CD4-positive, alpha-beta T cell (primary cell): ENCODE results near the gene ORMDL2. TPM values are rescaled to one million over a fixed set of nuclear protein-coding genes. Genes with fewer than 3 reads are reported as not detected.
A peak's percentile ranks its signal among the peaks of the same experiment; 100 is the strongest.

ENCODE experiments used
- ATAC-seq: fragments of 200-7000 bp; cut with Tn5 transposase; one replicate; pipeline ENCODE4 v1.10.0; 2022; ENCODE audit warnings: mild to moderate bottlenecking; ENCODE audit not compliant: poor library complexity
- CTCF ChIA-PET: fragments of 350-600 bp; sonication (Branson Sonifier 250); formaldehyde crosslinking; loops from one replicate; lab custom pipeline; 2021; ENCODE audit warnings: antibody characterized with exemption, inconsistent platforms; lab: Charles Lee
- POLR2A ChIA-PET: fragments of 350-600 bp; sonication (Branson Sonifier 250); formaldehyde crosslinking; loops from one replicate; lab custom pipeline; 2021; ENCODE audit warnings: antibody characterized with exemption, inconsistent platforms; lab: Charles Lee
- DNase-seq, 14 experiments: peaks; one replicate each; pipeline ENCODE4 v3.0.0-alpha.2; 2013 to 2020; ENCODE audit warnings: mixed read lengths in 2 of 14
- H3K27ac ChIP-seq, 2 donors: one replicate each; pipeline versions ENCODE4 v1.5.1 to v1.7.0; 2013; ENCODE audit warnings: low read length in 2 of 2, low read depth in 1 of 2, mild to moderate bottlenecking in 1 of 2
- H3K27me3 ChIP-seq, 2 experiments: 1 replicate in 1 of 2; 2 replicates in 1 of 2; pipeline versions ENCODE4 v1.6.1 to v1.7.0; 2013; ENCODE audit warnings: low read length in 2 of 2, control low read depth in 1 of 2, mild to moderate bottlenecking in 1 of 2, moderate library complexity in 1 of 2; ENCODE audit not compliant: insufficient read depth in 2 of 2, control insufficient read depth in 1 of 2
- H3K36me3 ChIP-seq: one replicate; pipeline ENCODE4 v1.6.1; 2013; ENCODE audit warnings: low read length, control low read depth; ENCODE audit not compliant: insufficient read depth
- H3K4me1 ChIP-seq: one replicate; pipeline ENCODE4 v1.6.1; 2013; ENCODE audit warnings: low read length, control low read depth; ENCODE audit not compliant: insufficient read depth
- H3K4me3 ChIP-seq: one replicate; pipeline ENCODE4 v1.5.1; 2013; ENCODE audit warnings: mild to moderate bottlenecking, low read length, moderate library complexity
- H3K9me3 ChIP-seq, 2 experiments: 1 replicate in 1 of 2; 2 replicates in 1 of 2; pipeline versions ENCODE4 v1.6.1 to v1.7.0; 2013; ENCODE audit warnings: low read length in 2 of 2, mild to moderate bottlenecking in 2 of 2, control low read depth in 1 of 2, moderate library complexity in 1 of 2; ENCODE audit not compliant: control insufficient read depth in 1 of 2, insufficient read depth in 1 of 2
- H3K27ac Mint-ChIP-seq: one replicate; pipeline ENCODE4 v1.8.0; 2020; ENCODE audit warnings: mixed read lengths
- H3K27me3 Mint-ChIP-seq: one replicate; pipeline ENCODE4 v1.8.0; 2021; ENCODE audit warnings: mixed read lengths
- H3K36me3 Mint-ChIP-seq: one replicate; pipeline ENCODE4 v1.8.0; 2021; ENCODE audit warnings: low read depth, mixed read lengths
- H3K4me1 Mint-ChIP-seq: one replicate; pipeline ENCODE4 v1.8.0; 2021; ENCODE audit warnings: low read depth, mixed read lengths
- H3K4me3 Mint-ChIP-seq: one replicate; pipeline ENCODE4 v1.8.0; 2020; ENCODE audit warnings: mild to moderate bottlenecking, mixed read lengths
- H3K9me3 Mint-ChIP-seq: one replicate; pipeline ENCODE4 v1.8.0; 2020; ENCODE audit warnings: mixed read lengths
- CTCF ChIP-seq: fragments of 200-600 bp; IDR thresholded peaks from one replicate; pipeline ENCODE4 v1.8.0; 2022; ENCODE audit warnings: antibody characterized with exemption, mild to moderate bottlenecking
- intact Hi-C, 2 experiments: fragments of 100-400 bp; cut with DNase I in 1 of 2; cut with micrococcal nuclease in 1 of 2; formaldehyde crosslinking; loops; one replicate each; pipeline versions ENCODE4 v1.15.1 to v1.9.0; 2023 to 2025; cut with DNase I, micrococcal nuclease
- total RNA-seq, 174 experiments: library from RNA in 2 of 174; stranded (reverse) in 2 of 174; gene quantifications; one replicate each; pipeline ENCODE4 v1.2.3 and lab custom pipeline; 2021 to 2026

ORMDL2 gene
- total RNA-seq, 2 experiments from 2014 or later: 13.0 to 14.9 TPM

GRCh38 chr12:55845785-55846496, 28.1 kb downstream of the ORMDL2 start:
- H3K4me1 ChIP-seq: peaks cover 6% of the 10 kb centered on the region
- CTCF ChIA-PET: interaction anchor here (1.3 kb wide), 1 partner anchor 80 kb away, joined by 3 read pairs; no protein-coding TSS in a partner anchor
- Mint-ChIP-seq H3K4me1 (peaks cover 4% of the 10 kb centered on the region), H3K27ac (no peak overlapping the region), H3K27me3 (peaks cover 2% of the 10 kb centered on the region), H3K9me3 (no peaks in the 10 kb centered on the region), H3K36me3 (no peaks in the 10 kb centered on the region), H3K4me3 (no peak overlapping the region)
- POLR2A ChIA-PET: no interaction called here
- TF ChIP-seq CTCF: no peak
- no peaks in the 10 kb centered on the region for H3K9me3 ChIP-seq
- H3K27me3 ChIP-seq: peaks cover 0 to 2% of the 10 kb centered on the region in 2 experiments
- no peaks in the 10 kb centered on the region for H3K36me3 ChIP-seq
- H3K4me3 ChIP-seq: no peak overlapping the region
- intact Hi-C loops: no loop called here
- no peak for ATAC-seq
- DNase-seq: no peak
- no peak overlapping the region for H3K27ac ChIP-seq

- Histone ChIP-seq H3K4me3 (no peak overlapping the region), H3K36me3 (no peaks in the 10 kb centered on the region), H3K27ac (no peak overlapping the region), H3K4me1 (peaks cover 3% of the 10 kb centered on the region), H3K9me3 (no peaks in the 10 kb centered on the region), H3K27me3 (peaks cover 0 to 2% of the 10 kb centered on the region in 2 experiments)
- DNase-seq (peak in 2 of 14 experiments; percentile 54 to 61), ATAC-seq (no peak)
- POLR2A ChIA-PET: interaction anchor here (1.0 kb wide), 1 partner anchor 79 kb away, joined by 4 read pairs; no protein-coding TSS in a partner anchor
- intact Hi-C loops: no loop called here
- no peaks in the 10 kb centered on the region for H3K36me3 Mint-ChIP-seq
- no peak overlapping the region for H3K4me3 Mint-ChIP-seq
- H3K27ac Mint-ChIP-seq: no peak overlapping the region
- H3K9me3 Mint-ChIP-seq: no peaks in the 10 kb centered on the region
- peaks cover 3% of the 10 kb centered on the region for H3K27me3 Mint-ChIP-seq
- TF ChIP-seq CTCF: no peak
- no peaks in the 10 kb centered on the region for H3K4me1 Mint-ChIP-seq
- CTCF ChIA-PET: interaction anchor here (1.0 to 1.3 kb wide), 2 partner anchors 12 to 79 kb away, joined by 3 read pairs; no protein-coding TSS in a partner anchor
Observed at GRCh38 chr12:55847033-55847432, 29.2 kb downstream of the ORMDL2 start.

GRCh38 chr12:55847603-55848291, 29.9 kb downstream of the ORMDL2 start:
- POLR2A ChIA-PET: interaction anchor here (1.0 kb wide), 1 partner anchor 79 kb away, joined by 4 read pairs; no protein-coding TSS in a partner anchor
- H3K9me3 ChIP-seq: no peaks in the 10 kb centered on the region
- Mint-ChIP-seq H3K27ac (no peak overlapping the region), H3K4me1 (no peaks in the 10 kb centered on the region), H3K36me3 (no peaks in the 10 kb centered on the region), H3K27me3 (peaks cover 3% of the 10 kb centered on the region), H3K9me3 (no peaks in the 10 kb centered on the region), H3K4me3 (no peak overlapping the region)
- H3K27me3 ChIP-seq: peaks cover 0 to 2% of the 10 kb centered on the region in 2 experiments
- H3K36me3 ChIP-seq: no peaks in the 10 kb centered on the region
- ATAC-seq (no peak), DNase-seq (peak in 3 of 14 experiments; percentile 9 to 65 (median 58))
- no peak overlapping the region for H3K27ac ChIP-seq
- intact Hi-C loops: no loop called here
- H3K4me3 ChIP-seq: no peak overlapping the region
- CTCF ChIA-PET: interaction anchor here (0.8 to 1.0 kb wide), 2 partner anchors 12 to 79 kb away, joined by 3 to 5 read pairs; no protein-coding TSS in a partner anchor
- no peak for TF ChIP-seq CTCF
- H3K4me1 ChIP-seq: peaks cover 3% of the 10 kb centered on the region
